Rectal smooth muscle tissue (tissue), 1 donor: ENCODE results near the gene WDR1.

Source experiments
- H3K27ac ChIP-seq: one replicate; pipeline ENCODE4 v1.7.0; 2013; ENCODE audit warnings: low read depth, low read length, inconsistent platforms
- H3K27me3 ChIP-seq: one replicate; pipeline ENCODE4 v1.7.0; 2013; ENCODE audit warnings: low read length; ENCODE audit not compliant: control insufficient read depth, insufficient read depth
- H3K36me3 ChIP-seq: one replicate; pipeline ENCODE4 v1.7.0; 2013; ENCODE audit warnings: low read length; ENCODE audit not compliant: control insufficient read depth, insufficient read depth
- H3K4me1 ChIP-seq: one replicate; pipeline ENCODE4 v1.7.0; 2013; ENCODE audit warnings: low read length; ENCODE audit not compliant: control insufficient read depth, insufficient read depth
- H3K4me3 ChIP-seq: one replicate; pipeline ENCODE4 v1.7.0; 2013; ENCODE audit warnings: low read length
- H3K9ac ChIP-seq: one replicate; pipeline ENCODE4 v1.7.0; 2013; ENCODE audit warnings: low read length

Gene WDR1

DNA sequence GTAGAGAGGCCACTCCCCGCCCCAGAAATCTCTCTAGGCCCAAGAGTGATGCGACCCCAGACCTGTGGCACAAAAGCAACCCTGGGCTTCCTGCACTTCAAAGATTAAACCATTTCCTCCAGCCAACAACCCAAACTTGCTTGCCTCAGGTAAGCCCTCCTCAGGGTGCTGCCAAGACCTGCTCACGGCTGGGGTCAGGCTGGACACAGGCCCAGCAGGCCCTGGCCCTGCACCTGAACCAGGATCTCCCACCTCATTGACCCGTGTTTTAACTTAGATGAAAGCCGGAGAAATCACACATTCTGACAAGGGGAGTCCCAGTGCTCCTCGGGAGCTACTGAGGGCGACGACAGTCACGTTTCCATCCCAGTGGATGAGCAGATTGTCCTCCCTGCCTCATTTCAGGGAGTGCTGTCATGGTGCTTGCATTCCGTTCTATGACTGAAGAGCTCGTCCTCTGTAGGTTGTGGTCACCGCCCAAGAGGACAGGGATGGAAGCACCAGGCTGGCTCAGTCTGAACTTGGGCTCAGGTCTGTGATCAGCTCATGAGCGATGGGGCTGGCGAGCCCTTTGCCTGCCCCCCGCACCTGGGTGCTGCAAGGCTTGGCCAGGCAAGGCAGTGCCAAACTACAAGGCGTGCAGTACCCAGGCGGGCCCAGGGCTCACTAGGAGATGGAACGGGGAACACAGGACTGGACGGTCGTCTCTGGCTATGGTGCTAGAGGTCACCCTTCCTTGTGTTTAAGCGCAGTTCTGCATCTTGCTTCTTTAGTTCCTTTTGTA is 25.9 kb downstream of the WDR1 start:
- H3K27me3 ChIP-seq = no peaks in the 10 kb centered on the region
- H3K36me3 ChIP-seq = peaks cover 70% of the 10 kb centered on the region
- H3K27ac ChIP-seq = no peak overlapping the region
- peaks cover 26% of the 10 kb centered on the region for H3K4me1 ChIP-seq
- no peak overlapping the region for H3K4me3 ChIP-seq
- H3K9ac ChIP-seq = no peak overlapping the region

DNA sequence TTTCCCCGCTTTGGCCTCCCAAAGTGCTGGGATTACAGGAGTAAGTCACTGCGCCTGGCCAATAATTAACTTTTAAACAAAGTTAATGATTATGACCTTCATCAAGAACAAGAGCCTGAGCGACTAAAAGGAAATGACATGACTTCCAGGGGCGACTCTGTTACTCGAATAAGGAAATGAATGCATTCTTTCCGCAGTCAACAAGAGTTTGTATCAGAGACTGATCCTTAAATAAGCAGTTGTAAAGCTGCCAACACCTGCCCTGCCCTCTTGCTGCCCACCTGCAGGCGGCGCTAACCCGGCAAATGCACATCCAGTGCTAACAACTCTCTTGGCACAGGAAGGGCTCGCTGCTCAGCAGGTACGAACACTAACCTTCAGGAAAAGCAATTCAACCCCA is 27.3 kb downstream of the WDR1 start:
- Histone ChIP-seq H3K36me3 (peaks cover 74% of the 10 kb centered on the region), H3K4me3 (no peak overlapping the region), H3K4me1 (peaks cover 27% of the 10 kb centered on the region), H3K9ac (no peak overlapping the region), H3K27me3 (no peaks in the 10 kb centered on the region), H3K27ac (no peak overlapping the region)

DNA sequence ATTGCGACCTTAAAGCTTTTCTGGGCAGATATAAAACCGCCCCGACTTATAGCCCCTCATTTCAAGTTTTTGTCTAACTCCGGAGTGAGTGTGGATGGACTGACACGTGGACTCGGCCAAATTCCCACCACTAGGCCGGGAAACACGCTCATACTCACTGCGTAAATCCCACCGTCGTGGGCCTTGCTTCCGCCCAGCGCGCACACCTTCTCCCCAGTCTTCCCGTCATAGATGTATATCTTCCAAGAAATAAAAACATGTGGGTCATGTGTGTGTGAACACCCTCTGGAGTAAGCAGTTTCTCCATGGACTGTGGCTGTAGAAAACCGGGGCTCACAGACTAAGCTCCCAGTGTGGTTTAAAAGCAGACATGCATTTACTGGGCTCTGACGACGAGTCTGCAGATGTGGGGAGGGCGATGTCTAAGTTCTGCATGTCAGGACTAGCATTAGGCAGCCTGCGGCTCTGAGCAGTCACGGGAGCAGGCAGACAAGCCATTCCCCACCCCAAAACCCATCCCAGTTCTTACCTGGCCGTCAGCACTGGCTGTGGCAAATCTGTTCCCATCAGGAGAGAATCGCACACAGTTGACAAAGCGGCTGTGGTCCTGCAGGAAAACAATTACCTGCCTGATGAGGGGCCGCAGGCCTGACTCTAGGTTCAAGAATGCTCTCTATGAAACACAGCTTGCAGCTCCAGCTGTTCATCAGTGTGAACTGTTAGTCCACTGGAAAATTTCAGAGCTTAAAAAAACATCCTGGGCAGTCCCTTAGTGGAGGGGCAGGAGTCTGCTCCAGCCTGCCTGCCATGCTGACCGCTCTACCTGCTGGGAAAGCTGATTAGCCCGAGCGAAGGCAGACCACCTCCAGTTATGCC is 28.2 kb downstream of the WDR1 start:
- Histone ChIP-seq H3K27me3 (no peaks in the 10 kb centered on the region), H3K4me1 (peaks cover 18% of the 10 kb centered on the region), H3K4me3 (no peak overlapping the region), H3K27ac (no peak overlapping the region), H3K36me3 (peaks cover 77% of the 10 kb centered on the region), H3K9ac (no peak overlapping the region)

DNA sequence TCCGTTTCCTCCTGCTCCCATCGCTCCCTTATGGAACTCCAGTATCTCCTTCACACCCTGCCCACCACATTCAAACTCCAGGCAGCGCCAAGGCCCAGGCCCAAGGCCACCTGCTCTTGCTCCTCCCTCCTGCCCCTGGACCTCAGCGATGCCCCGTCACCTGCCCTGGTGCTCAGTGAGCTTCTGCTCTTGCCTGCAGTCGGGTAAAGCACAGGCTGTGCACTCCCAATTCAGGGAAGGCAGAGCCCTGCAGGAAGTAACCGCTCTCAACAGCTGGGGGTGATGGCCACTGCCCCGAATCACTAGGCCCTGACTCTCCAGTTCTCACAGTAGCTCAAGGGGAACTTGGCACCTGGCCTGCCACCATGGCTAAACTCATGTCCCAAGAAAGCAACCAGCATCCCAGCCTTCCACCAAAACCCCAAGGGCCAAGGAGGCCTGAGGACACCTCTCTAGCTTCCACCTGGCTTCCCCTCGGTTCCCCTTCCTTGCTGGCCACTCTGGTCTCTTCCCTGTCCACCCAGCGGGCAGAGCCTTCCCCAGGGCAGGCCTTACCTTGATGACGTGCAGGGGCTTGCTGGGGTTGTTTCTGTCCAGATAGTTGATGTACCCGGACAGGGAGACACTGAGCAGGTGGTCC is 29.3 kb downstream of the WDR1 start:
- H3K4me3 ChIP-seq = no peak overlapping the region
- no peak overlapping the region for H3K27ac ChIP-seq
- peaks cover 7% of the 10 kb centered on the region for H3K4me1 ChIP-seq
- H3K9ac ChIP-seq = no peak overlapping the region
- peaks cover 85% of the 10 kb centered on the region for H3K36me3 ChIP-seq
- H3K27me3 ChIP-seq = no peaks in the 10 kb centered on the region

DNA sequence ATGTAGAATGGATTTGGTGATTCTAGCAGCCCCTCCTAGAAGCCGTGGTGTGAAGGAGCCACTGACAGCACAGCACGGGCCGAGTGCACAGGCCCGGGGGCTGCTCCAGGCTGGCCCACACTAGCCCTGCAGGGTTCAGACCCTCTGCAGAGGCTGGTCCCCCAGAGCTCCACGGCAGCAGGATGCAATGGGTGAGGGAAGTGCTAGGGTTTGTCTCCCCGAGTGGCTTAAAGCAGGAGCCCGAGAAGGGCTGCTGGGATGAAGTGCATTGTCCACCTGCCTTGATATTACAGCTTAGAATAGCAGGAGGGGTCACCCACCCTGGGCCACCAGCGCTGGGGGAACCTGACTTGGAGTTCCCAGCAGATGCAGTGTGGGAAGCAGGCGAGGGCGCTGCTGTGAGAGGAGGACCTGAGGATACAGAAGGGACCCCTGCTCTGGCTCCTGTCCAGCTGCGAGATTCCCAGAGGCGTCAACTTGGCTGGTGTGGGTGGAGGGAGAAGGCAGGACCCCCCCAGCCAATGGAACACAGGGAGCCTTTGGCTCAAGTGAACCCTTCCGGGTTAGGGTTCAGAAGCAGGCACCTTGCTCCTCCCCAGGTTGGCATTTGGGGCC is 30.0 kb downstream of the WDR1 start:
- no peaks in the 10 kb centered on the region for H3K27me3 ChIP-seq
- H3K27ac ChIP-seq = no peak overlapping the region
- no peak overlapping the region for H3K9ac ChIP-seq
- peaks cover 5% of the 10 kb centered on the region for H3K4me1 ChIP-seq
- H3K4me3 ChIP-seq = no peak overlapping the region
- H3K36me3 ChIP-seq = peaks cover 84% of the 10 kb centered on the region

DNA sequence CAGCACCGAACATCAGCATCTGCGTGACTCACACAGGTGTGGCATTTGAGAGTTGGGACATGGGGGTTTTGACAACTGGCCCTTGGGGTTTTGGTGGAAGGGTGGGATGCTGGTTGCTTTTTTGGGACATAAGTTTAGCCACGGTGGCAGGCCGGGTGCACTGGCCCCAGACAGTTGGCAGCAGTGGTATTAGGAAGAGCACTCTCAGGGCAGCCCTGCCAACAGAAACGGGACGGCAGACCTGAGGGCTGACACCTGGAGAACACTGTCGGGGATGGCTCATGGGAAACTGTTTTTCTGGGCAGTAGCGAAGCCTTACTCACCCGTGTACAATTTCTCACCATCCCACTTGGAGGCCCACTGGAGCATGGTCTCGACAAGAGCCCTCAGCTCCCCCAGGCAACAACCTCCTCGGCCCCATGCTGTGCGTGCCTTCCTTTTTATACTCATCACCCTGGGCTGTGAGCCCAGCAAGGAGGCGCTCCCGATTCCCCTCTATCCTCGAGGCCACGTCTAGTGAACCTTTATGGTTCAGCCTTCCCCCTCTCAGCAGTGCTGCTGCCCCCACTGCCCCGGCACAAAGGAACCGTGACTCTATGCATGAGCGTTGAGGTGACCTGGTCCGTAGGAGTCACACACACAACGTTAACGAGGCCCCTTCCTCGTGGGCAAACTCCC is 30.6 kb downstream of the WDR1 start:
- Histone ChIP-seq H3K36me3 (peaks cover 81% of the 10 kb centered on the region), H3K4me3 (no peak overlapping the region), H3K4me1 (peaks cover 5% of the 10 kb centered on the region), H3K9ac (no peak overlapping the region), H3K27ac (no peak overlapping the region), H3K27me3 (no peaks in the 10 kb centered on the region)

DNA sequence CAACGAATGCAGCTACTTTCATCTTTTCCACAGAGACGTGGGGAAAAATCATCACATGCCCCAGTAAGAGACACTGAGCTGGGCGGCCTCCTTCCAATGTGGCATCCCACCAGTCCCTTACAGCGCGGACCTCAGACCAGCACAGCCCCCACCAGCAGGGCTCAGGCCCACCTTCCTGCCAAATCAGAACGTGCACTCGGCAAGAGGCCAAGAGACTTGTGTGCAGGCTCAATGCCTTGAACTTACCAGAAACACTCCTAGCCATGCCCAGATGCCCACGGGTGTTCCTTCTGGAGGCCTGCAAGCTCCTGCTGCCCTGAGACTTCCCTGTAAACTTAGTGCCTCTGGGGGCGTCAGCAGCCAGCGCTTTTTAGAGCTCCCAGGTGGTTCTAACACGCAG is 31.2 kb downstream of the WDR1 start:
- no peak overlapping the region for H3K9ac ChIP-seq
- peaks cover 81% of the 10 kb centered on the region for H3K36me3 ChIP-seq
- H3K4me3 ChIP-seq = no peak overlapping the region
- no peak overlapping the region for H3K27ac ChIP-seq
- H3K4me1 ChIP-seq = peaks cover 5% of the 10 kb centered on the region
- no peaks in the 10 kb centered on the region for H3K27me3 ChIP-seq

DNA sequence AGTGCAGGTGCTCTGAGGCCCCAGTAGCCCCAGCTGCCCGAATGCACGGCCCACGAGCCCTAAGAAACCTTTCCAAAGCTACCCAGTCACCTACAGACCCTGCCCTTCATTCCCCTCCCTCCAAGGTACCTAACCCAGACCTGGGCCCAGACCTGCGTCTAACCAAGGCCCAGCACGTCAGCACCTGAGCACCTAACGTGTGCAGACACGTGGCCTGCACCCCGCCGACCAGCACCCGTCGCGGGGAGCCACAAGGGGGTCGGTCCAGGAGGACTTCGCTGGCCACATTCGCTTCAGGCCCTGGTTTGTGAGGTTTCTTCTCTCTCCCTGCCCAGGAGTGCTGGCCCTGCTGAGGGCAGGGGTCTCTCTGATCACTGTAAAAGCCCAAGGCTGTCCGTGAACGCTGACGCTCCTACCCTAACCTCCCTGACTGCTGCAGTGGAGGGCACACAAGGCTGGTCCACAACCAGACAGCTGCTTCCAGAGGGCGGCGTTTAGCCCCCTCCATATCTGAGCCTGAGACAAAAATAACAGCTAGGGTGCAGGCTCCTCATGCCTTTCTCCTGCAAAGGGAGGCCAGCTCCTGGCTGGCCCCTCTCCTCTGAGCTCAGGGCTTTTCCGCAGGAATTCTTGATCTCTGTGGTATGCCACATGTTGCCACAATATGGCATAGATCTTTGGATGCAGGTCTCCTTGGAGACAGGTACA is 31.8 kb downstream of the WDR1 start:
- Histone ChIP-seq H3K9ac (no peak overlapping the region), H3K36me3 (peaks cover 84% of the 10 kb centered on the region), H3K4me3 (no peak overlapping the region), H3K27ac (no peak overlapping the region), H3K27me3 (no peaks in the 10 kb centered on the region), H3K4me1 (peaks cover 5% of the 10 kb centered on the region)

DNA sequence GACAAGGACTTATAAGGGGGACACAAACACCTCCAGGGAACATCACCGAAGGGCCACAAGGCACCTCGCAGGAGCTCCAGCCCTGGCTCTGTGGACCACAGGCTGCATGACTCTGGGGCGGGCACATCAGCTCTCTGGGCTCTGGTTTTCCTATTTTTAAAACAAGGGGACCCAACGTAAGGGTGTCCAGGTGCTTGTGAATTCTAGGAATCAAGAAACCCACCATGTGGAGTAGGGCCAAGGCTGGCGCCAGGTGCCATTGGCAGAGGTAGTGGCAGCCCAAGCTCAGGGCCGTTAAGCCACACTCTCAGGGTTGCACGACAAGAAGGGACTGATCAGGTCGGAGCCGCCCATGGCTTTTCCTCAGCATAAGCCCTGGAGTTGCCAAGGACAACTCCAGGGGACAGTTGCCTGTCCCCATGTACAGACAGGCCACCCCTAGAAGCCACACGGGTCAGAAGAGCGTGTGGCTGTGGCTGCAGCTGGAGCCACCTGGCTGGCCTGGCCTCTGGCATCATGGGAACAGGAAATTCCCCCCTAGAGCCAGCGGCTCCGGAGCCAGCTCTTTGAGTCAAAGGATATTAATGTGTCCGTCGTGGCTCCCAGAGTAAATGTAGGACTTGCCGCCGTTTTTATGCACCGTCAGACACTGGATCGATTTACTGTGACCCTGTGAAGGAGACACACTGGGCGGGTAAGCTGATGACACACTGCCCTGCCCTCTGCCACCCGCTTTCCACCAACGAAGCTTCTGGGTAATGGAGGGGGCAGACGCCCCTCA is 32.5 kb downstream of the WDR1 start:
- no peak overlapping the region for H3K27ac ChIP-seq
- peaks cover 5% of the 10 kb centered on the region for H3K4me1 ChIP-seq
- no peak overlapping the region for H3K4me3 ChIP-seq
- H3K9ac ChIP-seq = no peak overlapping the region
- H3K36me3 ChIP-seq = peaks cover 88% of the 10 kb centered on the region
- no peaks in the 10 kb centered on the region for H3K27me3 ChIP-seq

DNA sequence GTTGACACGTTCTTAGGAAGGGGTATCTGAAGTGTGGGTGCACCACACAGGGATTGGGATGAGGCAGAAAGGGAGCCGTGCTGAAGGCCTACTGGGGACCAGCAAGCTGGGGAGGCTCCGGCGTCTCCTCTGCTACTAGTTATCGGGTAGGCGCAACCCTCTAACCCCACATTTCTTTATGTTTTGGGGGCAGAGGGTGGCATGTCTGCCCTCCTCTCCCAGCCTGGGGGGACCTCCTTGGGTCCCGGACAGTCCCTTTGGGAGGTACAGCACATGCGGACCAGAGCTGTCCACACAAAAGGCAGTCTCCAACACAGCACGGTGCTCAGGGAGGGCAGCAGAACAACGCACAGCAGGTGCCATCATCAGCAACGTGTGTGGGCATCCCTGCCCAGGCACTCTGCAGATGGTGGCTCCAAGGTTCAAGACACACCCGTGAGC is 33.2 kb downstream of the WDR1 start:
- Histone ChIP-seq H3K9ac (no peak overlapping the region), H3K4me1 (peaks cover 5% of the 10 kb centered on the region), H3K27me3 (no peaks in the 10 kb centered on the region), H3K36me3 (peaks cover 90% of the 10 kb centered on the region), H3K27ac (no peak overlapping the region), H3K4me3 (no peak overlapping the region)
